Ovary (tissue), 9 donors: ENCODE results near the gene RHBDF2. TPM values are rescaled to one million over a fixed set of nuclear protein-coding genes. Genes with fewer than 3 reads are reported as not detected.

Experiments used
- DNase-seq, 5 donors: peaks; one replicate each; pipeline ENCODE4 v3.0.0-alpha.2; 2019 to 2020
- H3K27ac ChIP-seq, 2 donors: fragments of 200-600 bp; one replicate each; pipeline versions ENCODE4 v1.5.1 to v1.8.0; 2019 to 2022
- H3K27me3 ChIP-seq: fragments of 200-600 bp; one replicate; pipeline ENCODE4 v1.8.0; 2022
- H3K36me3 ChIP-seq: fragments of 200-600 bp; sonication (generic); one replicate; pipeline ENCODE4 v1.5.1; 2019
- H3K4me1 ChIP-seq: one replicate; pipeline ENCODE4 v1.8.1; 2013; ENCODE audit warnings: mild to moderate bottlenecking, moderate library complexity; ENCODE audit not compliant: insufficient read depth
- H3K4me3 ChIP-seq: fragments of 200-600 bp; sonication (generic); one replicate; pipeline ENCODE4 v1.5.1; 2017
- H3K9me3 ChIP-seq, 2 donors: fragments of 200-600 bp in 1 of 2; sonication (generic) in 1 of 2; one replicate each; pipeline versions ENCODE4 v1.5.1 to v1.8.1; 2013 to 2019; ENCODE audit warnings: mild to moderate bottlenecking in 1 of 2, moderate library complexity in 1 of 2
- EP300 ChIP-seq: sonication (generic); formaldehyde crosslinking; IDR thresholded peaks from one replicate; pipeline ENCODE4 v1.6.1; 2017; ENCODE audit warnings: antibody characterized with exemption
- POLR2A ChIP-seq: fragments of 450-650 bp; IDR thresholded peaks from one replicate; pipeline ENCODE4 v1.6.1; 2017; ENCODE audit warnings: antibody characterized with exemption, mild to moderate bottlenecking, moderate library complexity
- WGBS, 3 donors: extraction: QIAGEN DNeasy Blood & Tissue Kit in 1 of 3; methylation state at CpG; one replicate each; pipeline versions ENCODE4 v1.1.5 to v1.1.7; 2013 to 2017; 5-methylcytosine and 5-hydroxymethylcytosine counted together
- intact Hi-C, 4 donors: fragments of 100-400 bp; cut with DNase I; formaldehyde crosslinking; loops; one replicate each; pipeline versions ENCODE4 v1.11.0 to v1.15.1; 2022 to 2023
- polyA plus RNA-seq, 2 donors: library from polyadenylated mRNA; stranded (reverse); fragments of 200-250 nt in 1 of 2; fragments of 350-450 nt in 1 of 2; fragmentation: Illumina TruSeq in 1 of 2; extraction: RNeasy Lipid Tissue Mini Kit (QIAGEN cat#74804) in 1 of 2; gene quantifications; one replicate each; pipeline ENCODE4 v1.2.3, GENCODE V29; 2013 to 2014
- total RNA-seq, 7 donors: library from RNA; depleted of rRNA in 2 of 7; stranded (reverse); fragments of >200 nt in 2 of 7; fragmentation: NEBNext Ultra II Directional in 3 of 7; extraction: Animal tissue kit (Norgen Biotek cat#: 25700) in 3 of 7; gene quantifications; one replicate each; pipeline versions ENCODE4 v1.1.0 to v1.2.4, GENCODE V29; 2016 to 2023
- TF ChIP-seq, protein P1 (sequence below), 3 donors: fragments of 450-650 bp in 2 of 3; fragments of 200-600 bp in 1 of 3; IDR thresholded peaks; one replicate each; pipeline versions ENCODE4 v1.5.1 to v1.8.0; 2016 to 2022; ENCODE audit warnings: antibody characterized with exemption in 3 of 3, mild to moderate bottlenecking in 1 of 3
- donor health status: DM: no; HTN: no; CAD: no; lungs with moderate emphysema.
- donor health status: DM: no; HTN: no; CAD: no.
- donor health status: Bipolar disorder and iron deficiency.
- donor health status: DM: yes; HTN: yes; CAD: no.
- donor health status: DM: no; HTN: no; CAD: no.
- donor health status: DM: yes; HTN: yes; CAD: no.

The RHBDF2 gene
- total and polyA plus RNA-seq, 9 donors: 3.3 to 39.9 (median 19.5) TPM

DNA sequence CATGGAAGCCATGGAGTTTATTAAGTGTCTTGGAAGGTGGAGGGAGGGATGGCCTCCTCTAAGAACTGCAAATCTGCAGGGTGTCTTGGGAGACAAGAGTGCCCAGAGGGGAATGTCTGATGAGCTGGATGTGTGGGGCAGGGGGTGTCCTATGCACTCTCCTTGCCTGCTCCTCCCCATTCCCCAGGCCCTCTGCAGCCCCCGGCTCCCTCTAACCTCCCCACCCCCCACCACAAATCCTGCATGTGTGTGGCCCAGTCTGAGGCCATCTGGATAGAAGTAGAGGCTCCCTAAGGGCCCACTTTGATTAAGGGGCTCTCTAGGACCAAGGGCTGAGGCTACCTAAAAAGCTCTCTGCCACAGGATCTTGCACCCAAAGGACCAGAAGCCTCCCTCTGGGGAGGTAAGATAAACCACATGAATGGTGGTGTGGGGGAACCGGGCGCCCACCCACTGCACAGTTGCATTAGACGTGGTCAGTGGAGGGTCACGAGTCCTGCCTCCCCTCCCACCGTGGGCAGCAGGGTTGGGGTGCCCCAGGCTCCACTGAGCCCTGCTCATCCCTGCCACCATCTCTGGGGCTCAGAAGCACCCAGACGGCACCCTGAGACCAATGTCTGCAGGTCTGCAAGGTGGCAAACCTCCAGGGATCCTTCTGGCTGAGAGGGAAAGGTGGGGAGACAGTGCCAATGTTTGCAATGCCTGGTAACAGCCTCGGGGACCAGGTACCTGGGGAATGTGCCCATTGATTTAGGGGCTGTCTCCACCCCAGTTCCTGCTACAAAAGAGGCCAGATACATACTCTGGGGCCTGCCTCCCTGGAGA, 33.2 kb downstream of the RHBDF2 start:
- H3K27ac ChIP-seq: no peak overlapping the region
- H3K27me3 ChIP-seq: no peaks in the 10 kb centered on the region
- H3K4me3 ChIP-seq: no peak overlapping the region
- DNase-seq: no peak
- no peaks in the 10 kb centered on the region for H3K9me3 ChIP-seq
- WGBS, 3 donors: 71 to 73% (median 71%) methylated on average over 8 of the region's 8 CpGs
- H3K4me1 ChIP-seq: no peaks in the 10 kb centered on the region
- intact Hi-C loops: loop anchor here (1.0 to 2.0 kb wide), 2 partner anchors 38 to 39 kb away; no protein-coding TSS in a partner anchor
- TF ChIP-seq EP300: no peak
- TF ChIP-seq POLR2A: no peak
- TF ChIP-seq, protein P1, sequence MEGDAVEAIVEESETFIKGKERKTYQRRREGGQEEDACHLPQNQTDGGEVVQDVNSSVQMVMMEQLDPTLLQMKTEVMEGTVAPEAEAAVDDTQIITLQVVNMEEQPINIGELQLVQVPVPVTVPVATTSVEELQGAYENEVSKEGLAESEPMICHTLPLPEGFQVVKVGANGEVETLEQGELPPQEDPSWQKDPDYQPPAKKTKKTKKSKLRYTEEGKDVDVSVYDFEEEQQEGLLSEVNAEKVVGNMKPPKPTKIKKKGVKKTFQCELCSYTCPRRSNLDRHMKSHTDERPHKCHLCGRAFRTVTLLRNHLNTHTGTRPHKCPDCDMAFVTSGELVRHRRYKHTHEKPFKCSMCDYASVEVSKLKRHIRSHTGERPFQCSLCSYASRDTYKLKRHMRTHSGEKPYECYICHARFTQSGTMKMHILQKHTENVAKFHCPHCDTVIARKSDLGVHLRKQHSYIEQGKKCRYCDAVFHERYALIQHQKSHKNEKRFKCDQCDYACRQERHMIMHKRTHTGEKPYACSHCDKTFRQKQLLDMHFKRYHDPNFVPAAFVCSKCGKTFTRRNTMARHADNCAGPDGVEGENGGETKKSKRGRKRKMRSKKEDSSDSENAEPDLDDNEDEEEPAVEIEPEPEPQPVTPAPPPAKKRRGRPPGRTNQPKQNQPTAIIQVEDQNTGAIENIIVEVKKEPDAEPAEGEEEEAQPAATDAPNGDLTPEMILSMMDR (IDR thresholded peaks at IDR 0.05): no peak
- H3K36me3 ChIP-seq: no peaks in the 10 kb centered on the region

DNA sequence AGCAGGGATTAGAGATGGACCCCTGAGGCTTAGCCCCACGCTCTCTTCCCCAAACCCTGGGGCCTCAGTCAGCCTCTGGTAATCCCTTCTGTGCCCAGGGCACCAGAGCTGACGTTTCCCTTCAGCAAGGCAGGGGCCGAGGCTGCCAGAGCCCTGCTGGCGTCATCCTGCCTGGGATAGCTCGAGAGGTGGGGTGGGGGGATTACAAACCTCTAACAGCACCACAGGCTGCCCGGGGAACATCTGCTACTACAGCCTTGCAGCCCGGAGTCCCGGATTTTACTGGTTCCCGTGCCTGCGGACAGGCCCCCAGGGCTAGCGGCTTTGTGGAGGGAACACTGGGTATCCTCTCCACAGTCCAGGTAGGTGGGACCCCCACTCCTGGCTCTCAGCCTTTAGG, 33.9 kb downstream of the RHBDF2 start, which contains the start of gene AANAT:
Gene AANAT, plus strand, starts transcription at position 238 of the 400 bp plus-strand sequence. CDS start 1,144 bp downstream, outside the sequence.
- intact Hi-C loops: loop anchor here (1.0 to 2.0 kb wide), 2 partner anchors 39 kb away; no protein-coding TSS in a partner anchor
- H3K4me1 ChIP-seq: no peaks in the 10 kb centered on the region
- no peak within 1 kb of the TSS for H3K27ac ChIP-seq
- H3K36me3 ChIP-seq: no peaks in the 10 kb centered on the region
- TF ChIP-seq EP300: no peak
- TF ChIP-seq POLR2A: no peak
- TF ChIP-seq, protein P1 (IDR thresholded peaks at IDR 0.05): no peak
- DNase-seq: no peak
- no peak within 1 kb of the TSS for H3K4me3 ChIP-seq
- H3K27me3 ChIP-seq: no peaks in the 10 kb centered on the region
- 66 to 70% (median 69%) methylated on average over 11 of the region's 11 CpGs for WGBS, 3 donors
- no peaks in the 10 kb centered on the region for H3K9me3 ChIP-seq

DNA sequence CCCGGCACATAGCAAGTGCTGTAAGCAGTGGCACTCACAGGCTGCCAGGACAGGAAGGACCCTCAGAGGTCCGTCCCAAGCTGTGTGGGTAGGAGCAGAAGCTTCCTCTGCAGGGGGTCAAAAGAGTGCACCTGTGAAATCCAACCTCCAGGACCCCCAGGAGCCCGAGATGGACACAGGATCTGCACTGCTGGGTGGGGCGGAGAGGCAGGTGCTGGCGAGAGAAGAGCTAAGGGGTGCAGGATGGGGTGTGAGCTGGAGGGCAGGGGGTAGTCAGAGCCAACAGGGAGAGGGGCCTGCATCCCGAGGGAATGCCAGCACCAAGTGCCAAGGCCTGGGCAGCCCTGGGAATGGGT, 34.5 kb downstream of the RHBDF2 start:
- Histone ChIP-seq H3K9me3 (no peaks in the 10 kb centered on the region), H3K4me3 (no peak overlapping the region), H3K36me3 (no peaks in the 10 kb centered on the region), H3K4me1 (no peaks in the 10 kb centered on the region), H3K27me3 (no peaks in the 10 kb centered on the region), H3K27ac (no peak overlapping the region)
- TF ChIP-seq, protein P1 (IDR thresholded peaks at IDR 0.05): no peak
- TF ChIP-seq POLR2A (no peak), EP300 (no peak)
- DNase-seq: no peak
- intact Hi-C loops: loop anchor here (1.0 to 2.0 kb wide), 2 partner anchors 40 kb away; no protein-coding TSS in a partner anchor
- 81 to 94% (median 84%) methylated on average over 6 of the region's 6 CpGs for WGBS, 3 donors

DNA sequence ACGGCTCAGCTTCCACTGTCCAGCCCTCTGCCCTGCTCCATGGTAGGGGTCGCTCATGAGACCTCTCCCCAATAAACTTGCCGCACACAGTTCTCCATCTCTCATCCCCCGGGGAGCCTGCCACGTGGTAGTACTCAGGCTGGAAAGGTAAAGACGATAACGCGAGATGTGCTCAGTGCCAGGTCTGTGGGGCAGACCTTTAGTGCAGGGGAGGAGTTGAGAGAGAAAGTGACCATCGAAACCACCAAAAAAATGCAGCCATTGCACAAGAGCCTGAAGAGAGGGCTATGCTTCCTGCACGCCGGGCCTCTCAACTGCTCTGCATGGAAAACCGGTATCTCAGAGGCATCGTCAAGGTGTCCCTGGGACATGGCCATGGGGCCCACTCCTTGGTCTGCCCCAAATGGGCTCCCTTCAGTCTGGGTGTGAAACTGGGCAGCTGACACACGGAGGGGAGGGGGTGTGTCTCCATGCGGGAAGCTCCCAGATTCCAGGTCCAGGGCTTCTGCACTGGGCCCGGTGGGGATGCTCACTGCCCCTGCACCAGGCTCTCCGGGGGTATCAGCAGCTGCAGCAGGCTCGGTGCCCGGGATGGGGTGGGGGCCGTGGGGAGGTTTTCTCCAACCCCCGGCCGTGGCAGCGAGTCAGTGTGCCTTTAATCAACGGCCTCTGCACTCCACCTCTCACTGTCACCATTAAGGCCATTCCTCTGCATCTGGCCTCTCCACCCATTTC, 38.5 kb downstream of the RHBDF2 start:
- 72 to 76% (median 75%) methylated on average over 24 of the region's 24 CpGs for WGBS, 3 donors
- intact Hi-C loops: no loop called here
- H3K4me3 ChIP-seq: no peak overlapping the region
- no peak overlapping the region for H3K27ac ChIP-seq
- no peak for DNase-seq
- H3K36me3 ChIP-seq: no peaks in the 10 kb centered on the region
- TF ChIP-seq EP300: no peak
- TF ChIP-seq POLR2A: no peak
- TF ChIP-seq, protein P1 (IDR thresholded peaks at IDR 0.05): no peak
- no peaks in the 10 kb centered on the region for H3K9me3 ChIP-seq
- no peaks in the 10 kb centered on the region for H3K27me3 ChIP-seq
- no peaks in the 10 kb centered on the region for H3K4me1 ChIP-seq
